ENCODE data around the gene HELB.

DNA sequence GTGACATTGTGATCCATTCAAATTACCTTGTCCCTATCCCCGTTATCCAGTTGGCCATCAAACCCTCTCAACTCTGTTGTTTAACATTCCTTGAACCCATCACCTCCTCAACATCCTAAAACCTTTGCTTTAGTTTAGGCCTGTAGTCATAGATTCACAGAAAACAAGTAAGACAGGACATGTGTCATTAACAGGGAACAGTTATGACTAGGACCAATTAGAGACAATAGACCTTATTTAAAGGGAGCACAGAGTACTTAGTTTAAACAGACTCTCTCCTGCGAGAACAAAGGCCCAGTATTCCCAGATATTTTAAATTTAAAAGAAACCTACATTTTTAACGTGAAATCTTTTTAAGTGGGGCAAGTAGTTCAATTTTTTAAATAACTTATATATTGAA, 20.0 kb upstream of the HELB start:
- TF ChIP-seq, protein P1, sequence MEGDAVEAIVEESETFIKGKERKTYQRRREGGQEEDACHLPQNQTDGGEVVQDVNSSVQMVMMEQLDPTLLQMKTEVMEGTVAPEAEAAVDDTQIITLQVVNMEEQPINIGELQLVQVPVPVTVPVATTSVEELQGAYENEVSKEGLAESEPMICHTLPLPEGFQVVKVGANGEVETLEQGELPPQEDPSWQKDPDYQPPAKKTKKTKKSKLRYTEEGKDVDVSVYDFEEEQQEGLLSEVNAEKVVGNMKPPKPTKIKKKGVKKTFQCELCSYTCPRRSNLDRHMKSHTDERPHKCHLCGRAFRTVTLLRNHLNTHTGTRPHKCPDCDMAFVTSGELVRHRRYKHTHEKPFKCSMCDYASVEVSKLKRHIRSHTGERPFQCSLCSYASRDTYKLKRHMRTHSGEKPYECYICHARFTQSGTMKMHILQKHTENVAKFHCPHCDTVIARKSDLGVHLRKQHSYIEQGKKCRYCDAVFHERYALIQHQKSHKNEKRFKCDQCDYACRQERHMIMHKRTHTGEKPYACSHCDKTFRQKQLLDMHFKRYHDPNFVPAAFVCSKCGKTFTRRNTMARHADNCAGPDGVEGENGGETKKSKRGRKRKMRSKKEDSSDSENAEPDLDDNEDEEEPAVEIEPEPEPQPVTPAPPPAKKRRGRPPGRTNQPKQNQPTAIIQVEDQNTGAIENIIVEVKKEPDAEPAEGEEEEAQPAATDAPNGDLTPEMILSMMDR (IDR thresholded peaks at IDR 0.05), result no peak
- TF ChIP-seq POLR2AphosphoS5 (IDR thresholded peaks at IDR 0.05) (no peak), POLR2A (IDR thresholded peaks at IDR 0.05) (no peak), EP300 (IDR thresholded peaks at IDR 0.05) (no peak)
